GM18505 (cell line): ENCODE data around the gene ABHD12.
A peak's percentile ranks its signal among the peaks of the same experiment; 100 is the strongest.

Source experiments
- ATAC-seq: cut with Tn5 transposase; IDR thresholded peaks from one replicate; pipeline ENCODE4 v1.9.1; 2021; ENCODE audit not compliant: unreplicated experiment
- POLR2A ChIP-seq: IDR thresholded peaks from 4 replicates; pipeline ENCODE4 v1.6.1; 2011; ENCODE audit warnings: borderline replicate concordance; ENCODE audit not compliant: insufficient read depth, insufficient read length; ENCODE audit errors: extremely low read depth

ABHD12 gene

DNA sequence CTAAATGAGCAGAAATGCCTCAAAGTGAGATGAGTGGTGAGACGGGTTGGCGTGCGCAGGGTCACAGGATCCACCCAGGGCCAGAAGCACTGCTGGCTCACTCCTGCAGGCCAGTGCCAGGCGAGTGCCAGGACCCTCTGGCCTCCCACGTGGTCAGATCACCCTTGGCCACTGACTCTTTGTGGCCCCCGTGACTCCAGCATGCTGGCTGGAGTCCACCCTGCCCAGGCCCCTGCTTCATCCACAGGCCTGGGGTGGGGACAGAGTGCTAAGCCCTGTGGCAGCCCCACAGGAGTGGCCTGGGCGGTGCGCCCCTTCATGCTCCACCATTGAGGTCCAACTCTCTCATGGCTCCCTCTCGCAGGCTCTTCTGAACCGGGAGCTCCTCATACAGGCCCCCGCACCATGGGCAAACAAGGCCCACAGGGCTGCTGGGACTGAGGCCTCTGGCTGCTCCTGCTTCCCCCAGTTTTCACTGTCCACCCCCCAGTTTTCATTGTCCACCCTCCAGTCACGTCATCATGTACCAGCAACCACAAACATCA lies 61.6 kb downstream of the ABHD12 start:
- TF ChIP-seq POLR2A, result no peak
- ATAC-seq, result no peak

DNA sequence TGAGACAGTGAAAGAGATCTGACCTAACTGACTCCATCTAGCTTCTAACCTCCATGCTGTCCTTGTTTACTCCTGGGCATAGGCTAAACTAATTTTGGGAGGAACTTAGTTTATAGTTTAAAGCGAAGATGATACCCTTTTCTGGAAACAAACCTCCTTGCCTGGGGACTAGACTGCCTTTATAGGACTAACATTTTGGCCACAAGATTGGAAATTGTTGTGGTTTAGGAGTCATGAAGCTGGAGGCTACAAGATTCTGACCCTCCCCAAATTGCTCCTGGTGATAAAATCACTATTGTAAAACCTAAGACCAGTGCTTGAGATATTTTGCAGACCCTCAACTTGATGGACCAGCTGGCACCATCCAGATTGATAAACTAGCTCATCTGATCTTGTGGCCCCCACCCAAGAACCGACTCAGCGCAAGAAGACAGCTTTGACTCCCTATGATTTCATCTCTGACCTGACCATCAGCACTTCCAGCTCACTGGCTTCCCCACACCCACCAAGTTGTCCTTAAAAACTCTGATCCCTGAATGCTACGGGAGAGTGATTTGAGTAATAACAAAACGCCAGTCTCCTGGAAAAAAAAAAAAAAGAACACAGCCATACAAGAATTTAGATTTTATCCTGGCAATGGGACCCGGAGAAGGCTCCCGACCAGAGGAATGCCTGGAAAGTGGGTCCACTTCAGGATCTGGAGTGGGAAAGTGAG lies 63.0 kb downstream of the ABHD12 start:
- ATAC-seq, result no peak
- TF ChIP-seq POLR2A, result no peak

DNA sequence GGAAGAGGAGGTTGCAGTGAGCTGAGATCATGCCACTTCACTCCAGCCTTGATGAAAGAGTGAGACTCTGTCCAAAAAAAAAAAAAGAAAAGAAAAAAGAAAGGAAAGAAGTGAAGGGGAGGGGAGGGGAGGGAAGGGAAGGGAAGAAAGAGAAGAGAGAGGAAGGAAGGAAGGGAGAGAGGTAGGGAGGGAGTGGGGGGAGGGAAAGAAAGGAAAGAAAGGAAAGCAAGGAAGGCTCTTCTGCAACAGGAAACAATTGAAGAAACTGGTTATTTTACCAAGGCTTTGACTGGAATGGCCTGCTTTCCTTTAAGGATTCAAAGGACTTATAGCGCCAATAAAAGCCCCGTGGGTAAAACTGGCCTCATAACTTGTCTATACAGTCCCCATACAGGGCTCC lies 64.6 kb downstream of the ABHD12 start:
- no peak for TF ChIP-seq POLR2A
- no peak for ATAC-seq

DNA sequence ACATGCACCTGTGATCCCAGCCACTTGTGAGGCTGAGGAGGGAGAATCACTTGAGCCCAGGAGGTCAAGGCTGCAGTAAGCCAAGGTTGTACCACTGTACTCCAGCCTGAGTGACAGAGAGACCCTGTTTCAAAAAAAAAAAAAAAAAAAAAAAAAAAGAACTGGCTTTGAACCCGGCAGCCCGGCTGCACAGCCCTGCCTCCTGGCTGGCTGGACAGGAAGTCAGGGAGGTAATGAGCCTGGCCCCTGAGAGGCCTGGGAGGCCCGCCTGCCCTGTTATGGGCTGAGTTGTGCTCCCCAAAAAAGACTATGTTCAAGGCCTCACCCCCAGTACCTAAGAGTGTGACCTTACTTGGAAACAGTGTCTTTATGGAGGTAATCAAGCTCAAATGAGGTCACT lies 65.6 kb downstream of the ABHD12 start:
- no peak for TF ChIP-seq POLR2A
- ATAC-seq, result no peak

DNA sequence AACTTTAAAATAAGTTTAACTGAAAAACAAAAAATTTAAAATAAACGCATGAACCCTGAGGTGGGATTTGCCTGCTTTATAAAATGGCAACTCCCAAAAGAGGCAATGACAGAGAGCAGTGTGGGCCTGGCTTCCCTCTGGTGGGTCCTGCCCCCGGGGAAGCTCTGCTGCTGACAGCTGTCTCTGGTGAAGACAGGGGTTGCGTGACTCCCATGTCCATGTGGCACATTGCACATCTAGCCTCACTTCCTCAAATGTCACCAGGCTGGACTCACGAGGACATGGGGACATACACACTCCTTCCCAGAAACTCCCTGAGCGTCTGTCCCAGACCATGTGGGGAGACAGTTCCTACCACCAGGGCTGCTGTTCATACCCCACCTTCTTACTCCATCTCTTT lies 66.2 kb downstream of the ABHD12 start:
- no peak for ATAC-seq
- TF ChIP-seq POLR2A, result no peak

DNA sequence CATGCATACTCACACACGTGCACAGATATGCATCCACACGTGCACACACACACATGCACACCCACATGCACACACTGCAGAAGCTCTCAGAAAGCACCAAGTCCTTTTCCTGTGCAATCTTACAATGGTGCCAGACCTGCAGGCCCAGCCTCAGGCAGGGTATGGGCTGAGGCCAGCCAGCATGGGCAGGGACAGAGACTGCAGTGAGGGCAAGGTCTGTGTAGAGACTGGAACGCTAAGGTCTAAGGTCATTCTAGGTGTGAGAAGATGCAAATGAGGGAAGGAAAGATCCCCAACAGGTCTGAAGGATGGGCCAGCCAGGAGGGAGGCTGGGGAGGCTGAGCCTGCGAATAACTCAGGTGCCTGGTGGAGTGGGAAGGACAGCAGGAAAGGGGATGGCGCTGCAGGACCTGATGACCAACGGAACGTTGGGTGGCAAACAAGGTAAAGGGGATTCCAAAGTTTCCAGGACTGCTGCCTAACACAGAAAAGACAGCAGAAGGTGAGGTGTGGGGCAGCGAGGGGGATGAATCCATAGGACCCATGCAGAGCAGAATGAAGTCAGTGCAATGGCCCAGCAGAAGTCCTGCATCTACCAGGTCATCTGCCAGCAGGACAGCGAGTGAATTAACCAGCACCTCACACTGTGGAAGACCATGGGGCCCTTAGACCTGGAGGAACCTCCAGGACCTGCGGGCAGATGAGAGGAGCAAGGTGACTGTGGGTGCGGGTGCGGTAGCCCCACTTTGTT lies 67.0 kb downstream of the ABHD12 start:
- no peak for ATAC-seq
- no peak for TF ChIP-seq POLR2A

DNA sequence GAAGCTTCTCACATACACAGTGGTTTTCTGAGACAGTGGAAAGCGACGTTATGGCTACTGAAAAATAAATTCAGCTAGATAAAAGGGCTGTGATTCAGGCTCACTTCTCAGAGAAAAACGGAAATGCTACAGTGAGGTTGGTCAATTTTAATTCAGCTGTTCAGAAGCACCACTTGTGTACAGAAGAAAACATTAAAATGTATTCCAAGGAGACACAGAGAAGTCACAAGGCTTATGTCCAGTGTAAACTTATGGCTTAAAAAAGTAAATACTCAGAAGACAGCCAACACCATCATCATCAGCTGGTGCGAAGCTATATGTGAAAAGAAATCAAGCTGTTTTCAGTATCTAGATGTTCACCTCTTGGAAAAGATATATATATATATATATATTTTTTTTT lies 68.6 kb downstream of the ABHD12 start:
- ATAC-seq, result no peak
- no peak for TF ChIP-seq POLR2A

DNA sequence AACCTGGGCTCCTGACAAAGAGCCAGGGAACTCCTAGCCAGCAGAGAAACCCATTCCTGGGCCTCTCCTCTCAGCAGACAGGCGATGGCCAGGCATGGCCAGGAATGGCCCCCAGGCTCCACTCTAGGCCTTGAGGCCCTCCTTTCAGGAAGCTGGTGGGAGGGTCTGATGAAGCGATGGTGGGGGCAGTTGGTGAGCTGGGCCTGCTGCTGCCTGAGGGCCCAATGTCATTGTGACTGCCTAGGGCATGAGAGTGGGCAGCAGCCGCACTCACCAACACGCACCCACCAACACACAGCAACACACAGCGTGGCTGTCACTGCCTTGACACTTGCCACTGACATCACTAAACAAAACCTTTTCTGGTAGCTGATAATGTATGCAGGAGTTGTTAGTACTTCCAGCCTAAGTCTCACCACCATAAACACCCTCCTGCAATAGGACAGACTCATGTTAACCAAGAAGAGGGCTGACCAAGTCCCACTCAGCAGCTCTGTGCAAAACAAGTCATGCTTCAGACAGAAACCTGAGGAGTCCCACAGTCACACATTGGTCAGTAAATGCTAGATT lies 69.3 kb downstream of the ABHD12 start:
- ATAC-seq, result no peak
- no peak for TF ChIP-seq POLR2A

DNA sequence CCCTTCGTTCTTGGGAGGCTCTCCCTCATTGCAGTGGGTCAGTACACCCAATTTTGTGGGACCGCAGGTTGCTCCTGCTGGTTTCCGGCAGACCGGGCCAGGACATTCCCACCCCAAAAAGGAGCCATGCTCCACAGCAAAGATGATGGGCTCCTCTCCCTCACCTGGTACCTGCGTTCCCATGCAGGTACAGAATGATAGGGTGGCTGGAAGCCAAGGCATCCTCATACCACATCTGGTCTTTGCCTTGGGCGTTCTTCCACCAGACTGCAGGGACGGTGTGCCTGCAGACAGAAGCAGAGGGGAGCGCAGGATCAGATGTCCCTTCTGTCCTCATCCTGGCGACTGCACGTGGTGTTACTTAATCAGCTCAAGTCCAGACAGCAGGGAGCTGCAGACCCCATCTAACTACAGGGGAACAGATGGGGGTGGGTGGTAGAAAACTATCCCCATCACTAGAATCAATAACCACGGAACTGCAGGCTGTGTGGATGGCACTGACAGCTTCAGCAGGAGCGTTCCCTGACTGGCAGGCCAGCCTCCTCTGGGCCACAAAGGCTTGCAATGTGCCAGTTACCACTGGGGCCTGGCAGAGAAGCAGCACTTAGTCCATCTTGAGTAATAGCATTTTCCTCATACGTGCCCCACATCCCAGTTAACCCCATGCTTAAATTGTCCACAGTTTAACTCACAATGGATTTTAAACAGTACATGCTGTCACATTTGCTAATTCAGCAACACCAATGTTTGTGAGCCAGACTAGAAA lies 70.4 kb downstream of the ABHD12 start:
- no peak for TF ChIP-seq POLR2A
- no peak for ATAC-seq

DNA sequence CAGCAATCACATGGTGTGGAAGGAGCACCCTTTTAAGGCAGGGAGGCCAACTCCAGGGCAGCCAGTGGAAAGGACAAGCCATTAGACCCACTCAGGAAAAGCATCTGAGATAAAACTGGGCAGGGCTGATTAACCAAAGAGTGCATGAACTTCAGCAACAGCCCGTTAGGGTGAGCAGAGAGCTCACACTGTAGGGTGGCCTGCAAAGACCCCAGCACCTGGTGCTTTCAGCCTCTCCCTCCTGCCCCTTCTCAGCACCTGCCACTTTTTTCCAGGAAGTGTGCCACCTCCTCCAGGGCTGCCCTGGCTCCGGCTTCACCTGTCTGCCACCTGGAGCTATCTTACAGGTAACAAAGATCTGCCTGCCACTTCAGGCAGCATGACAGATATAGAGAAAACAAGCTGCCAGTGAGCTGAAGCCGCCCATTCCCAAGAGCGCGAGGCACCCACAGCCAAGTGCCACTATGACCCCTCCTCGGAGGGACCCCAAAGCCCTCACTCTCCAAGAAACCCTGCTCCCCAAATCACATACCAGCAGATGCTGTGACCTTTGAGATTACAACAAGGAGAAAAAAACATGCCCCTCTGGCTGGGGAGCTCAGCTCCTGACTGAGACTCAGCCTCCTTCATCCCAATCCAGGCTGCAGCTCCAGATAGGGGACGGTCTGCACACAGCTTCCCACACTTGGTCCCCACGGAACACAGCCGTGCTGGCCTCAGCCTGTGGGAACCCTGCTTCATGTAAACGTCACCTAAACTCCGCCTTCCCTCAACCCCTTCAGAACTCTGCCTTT lies 71.2 kb downstream of the ABHD12 start:
- TF ChIP-seq POLR2A, result no peak
- ATAC-seq, result peak; percentile 13

DNA sequence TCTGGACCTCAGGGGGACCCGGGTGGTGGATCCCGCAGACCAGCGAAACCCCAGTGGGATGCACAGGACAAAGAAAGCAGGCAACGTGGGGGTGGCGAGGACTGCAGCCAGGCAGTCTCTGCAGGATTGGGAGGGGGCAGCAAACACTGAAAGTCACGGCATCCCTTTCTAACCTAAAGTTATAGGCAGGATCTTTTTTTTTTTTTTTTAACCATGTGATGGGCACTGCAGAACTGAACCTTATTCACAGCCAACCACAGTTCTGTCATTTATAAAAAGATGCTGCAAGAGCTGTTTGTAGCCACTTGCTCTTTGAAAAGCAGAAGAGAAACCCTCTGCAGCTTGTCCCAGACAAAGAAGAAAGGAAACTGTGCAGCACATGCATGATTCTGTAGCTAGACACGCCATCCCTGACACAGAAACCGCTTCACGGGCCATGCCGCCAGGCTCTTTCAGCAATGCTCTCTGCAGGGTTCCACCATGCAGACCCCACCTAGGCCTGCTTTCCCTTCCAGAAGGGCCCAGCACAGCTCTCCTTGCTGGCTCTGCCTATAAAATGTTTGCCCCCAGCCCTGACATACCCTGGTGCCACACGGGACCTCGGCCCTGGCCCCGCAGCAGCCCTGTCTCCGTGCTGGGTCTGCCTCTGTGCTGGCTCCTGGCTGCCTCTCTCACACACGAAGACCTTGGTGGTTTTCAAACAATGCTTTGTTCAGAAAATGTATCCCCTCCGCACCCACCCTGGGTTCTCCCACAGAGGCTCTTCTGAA lies 72.0 kb downstream of the ABHD12 start:
- TF ChIP-seq POLR2A, result peak; percentile 53
- peak; percentile 91 for ATAC-seq
